ENCODE measurements around the gene INPP5K.

The INPP5K gene

GRCh38 chr17:1484676-1485422, 31.6 kb downstream of the INPP5K start:
- peak in 1 of 2 experiments; percentile 65 for DNase-seq

- no peak for DNase-seq
Measured at GRCh38 chr17:1484060-1484535, 32.3 kb downstream of the INPP5K start.

- DNase-seq: no peak
Measured at GRCh38 chr17:1482680-1483079, 33.7 kb downstream of the INPP5K start.

GRCh38 chr17:1481736-1482135, 34.7 kb downstream of the INPP5K start:
- no peak for DNase-seq

- DNase-seq: no peak
Measured at GRCh38 chr17:1480747-1481465, 35.5 kb downstream of the INPP5K start.

DNA sequence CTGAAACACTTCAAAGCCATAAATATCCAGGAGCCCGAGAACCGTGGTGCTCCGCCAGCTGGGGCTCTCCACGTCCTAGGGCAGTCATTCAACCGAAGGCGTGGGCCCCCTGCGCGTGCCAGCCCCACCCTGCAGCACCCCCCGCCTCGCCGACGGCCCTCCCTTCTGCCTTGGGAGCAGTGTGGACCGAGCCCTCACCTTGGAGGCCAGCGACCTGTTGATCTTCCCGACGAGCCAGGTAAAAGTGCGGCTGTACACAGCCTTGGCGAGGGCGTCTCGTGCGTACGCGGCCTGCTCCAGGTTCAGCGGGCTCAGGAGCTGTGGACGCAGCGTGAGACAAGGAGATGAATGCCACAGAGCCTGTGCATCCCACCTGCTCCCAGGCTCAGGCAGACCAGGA, 38.0 kb downstream of the INPP5K start:
- no peak for DNase-seq

DNA sequence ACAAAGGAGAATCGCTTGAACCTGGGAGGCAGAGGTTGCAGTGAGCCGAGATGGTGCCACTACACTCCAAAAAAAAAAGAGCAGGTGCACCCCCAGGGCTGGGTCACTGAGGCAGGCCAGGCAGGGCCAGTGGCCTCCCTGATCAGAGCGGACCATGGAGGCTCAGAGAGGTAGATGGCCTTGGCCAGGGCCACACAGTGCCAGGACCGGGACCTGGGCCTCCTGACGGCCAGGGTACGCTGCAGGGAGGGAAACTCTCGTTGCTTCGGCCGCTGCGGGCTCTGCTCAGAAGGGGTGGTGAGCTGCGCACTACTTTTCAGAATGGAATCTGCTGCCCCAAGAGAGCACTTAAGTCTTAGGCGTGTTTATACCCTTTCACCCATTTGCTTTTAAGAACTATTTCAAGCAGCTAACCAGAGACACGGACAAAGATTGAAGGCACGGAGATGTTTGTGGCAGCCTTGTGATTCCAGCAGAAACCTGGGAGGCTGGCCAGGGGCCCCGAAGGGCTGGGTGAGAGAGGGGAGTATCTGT, 41.0 kb downstream of the INPP5K start:
- no peak for DNase-seq

GRCh38 chr17:1474402-1475189, 41.8 kb downstream of the INPP5K start:
- no peak for DNase-seq

DNA sequence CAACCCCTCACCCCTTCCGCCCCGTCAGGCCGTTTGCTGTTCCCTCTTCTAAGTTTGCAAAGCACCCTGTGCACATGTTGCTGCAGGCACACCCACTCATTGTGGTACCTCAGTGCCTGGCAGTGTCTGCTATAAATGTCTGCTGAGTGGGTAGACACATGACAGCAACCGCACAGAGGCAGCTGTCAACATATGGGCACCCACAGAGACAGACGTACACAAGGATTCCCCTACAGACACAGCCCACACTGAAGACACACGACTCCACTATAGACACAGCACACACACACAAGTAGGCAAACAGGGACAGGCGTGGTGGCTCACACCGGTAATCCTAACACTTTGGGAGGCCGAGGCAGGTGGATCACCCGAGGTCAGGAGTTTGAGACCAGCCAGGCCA, 42.6 kb downstream of the INPP5K start:
- DNase-seq: no peak

- no peak for DNase-seq
Measured at GRCh38 chr17:1473170-1473569, 43.2 kb downstream of the INPP5K start.

DNA sequence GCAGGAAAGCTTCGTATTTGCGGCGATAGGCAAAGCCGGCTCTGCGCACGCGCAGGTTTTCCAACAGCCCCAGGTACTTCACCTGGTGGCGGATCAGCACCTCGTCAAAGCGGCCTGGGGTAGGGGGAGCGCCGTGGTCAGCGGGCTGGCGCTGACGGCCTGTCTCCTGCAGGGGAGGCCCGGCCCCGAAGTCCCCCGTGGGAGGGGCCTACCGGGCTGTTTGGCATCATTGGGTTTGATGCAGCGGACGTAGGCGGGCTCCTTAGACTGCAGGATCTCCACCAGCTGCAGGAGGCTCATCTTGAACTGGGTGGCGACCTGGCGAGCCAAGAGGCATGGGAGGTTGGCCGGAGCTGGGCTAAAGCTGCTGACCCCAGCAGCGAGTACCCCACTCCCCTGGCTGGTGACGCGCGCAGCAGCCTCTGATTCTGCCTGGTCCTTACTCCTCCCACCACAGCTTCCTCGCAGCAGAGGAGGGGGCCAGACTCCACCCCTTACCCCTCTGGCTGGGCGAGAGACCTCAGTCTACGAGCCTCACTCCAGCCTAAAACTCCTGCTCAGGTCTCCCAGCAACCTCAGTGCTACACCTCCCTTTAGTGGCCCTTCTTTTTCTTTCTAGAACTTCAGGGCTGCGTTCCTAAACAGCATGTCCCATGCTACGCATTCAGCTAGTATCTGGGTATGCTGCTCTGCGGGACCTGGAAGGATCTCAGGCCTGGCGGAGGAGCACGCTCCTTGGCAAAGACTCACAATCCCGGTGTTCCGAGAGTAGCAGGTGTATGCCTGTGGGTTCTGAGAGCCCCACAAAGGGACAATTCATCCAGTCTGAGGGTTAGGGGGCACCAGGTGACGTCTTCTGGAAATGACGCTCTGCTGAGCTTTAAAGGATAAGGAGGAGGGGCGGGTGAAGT, 44.2 kb downstream of the INPP5K start:
- DNase-seq: no peak

DNA sequence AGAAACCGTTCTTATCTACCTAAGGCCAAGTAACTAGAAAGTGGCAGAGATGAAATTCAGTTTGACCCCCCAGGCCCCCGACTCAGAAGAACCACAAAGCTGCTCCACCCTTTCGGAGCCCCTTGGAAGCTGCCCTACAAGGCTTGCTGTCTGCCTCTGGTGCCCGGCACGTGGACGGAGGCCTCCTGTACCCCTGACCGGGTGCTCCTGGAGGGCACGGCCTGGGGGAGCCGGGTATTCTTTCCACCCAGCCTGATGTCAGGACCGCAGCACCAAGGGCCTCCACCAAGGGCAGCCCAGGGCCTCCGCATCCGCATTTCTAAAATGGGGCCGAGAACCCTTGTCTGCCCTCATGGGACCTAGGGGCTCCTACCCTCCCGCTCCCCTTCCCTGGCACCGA, 44.9 kb downstream of the INPP5K start:
- DNase-seq: no peak

- no peak for DNase-seq
Measured at GRCh38 chr17:1470755-1471462, 45.5 kb downstream of the INPP5K start.

- no peak for DNase-seq
Measured at GRCh38 chr17:1470071-1470754, 46.2 kb downstream of the INPP5K start.

DNA sequence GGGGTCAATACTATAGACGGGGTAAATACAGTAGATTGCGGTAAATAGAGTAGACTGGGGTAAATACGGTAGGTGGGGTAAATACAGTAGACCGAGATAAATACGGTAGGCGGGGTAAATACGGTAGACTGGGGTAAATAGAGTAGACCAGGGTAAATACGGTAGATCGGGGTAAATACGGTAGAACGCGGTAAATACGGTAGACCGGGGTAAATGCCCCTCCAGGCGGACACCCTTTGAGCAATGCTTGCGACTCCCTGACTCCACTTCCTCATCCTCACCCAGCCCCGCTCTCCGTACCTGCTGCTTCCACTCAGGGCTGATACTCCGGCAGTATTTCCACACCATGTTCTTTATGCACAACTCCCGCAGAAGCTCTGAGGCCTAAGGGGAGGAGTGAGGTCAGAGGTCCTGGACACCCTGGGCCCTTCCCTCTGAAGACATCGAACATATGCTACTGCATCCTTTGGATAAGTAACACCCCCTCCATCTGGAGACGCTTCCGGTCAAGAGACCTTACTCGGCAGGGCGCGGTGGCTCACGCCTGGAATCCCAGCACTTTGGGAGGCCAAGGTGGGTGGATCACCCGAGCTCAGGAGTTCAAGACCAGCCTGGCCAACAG, 47.1 kb downstream of the INPP5K start:
- DNase-seq: no peak

DNA sequence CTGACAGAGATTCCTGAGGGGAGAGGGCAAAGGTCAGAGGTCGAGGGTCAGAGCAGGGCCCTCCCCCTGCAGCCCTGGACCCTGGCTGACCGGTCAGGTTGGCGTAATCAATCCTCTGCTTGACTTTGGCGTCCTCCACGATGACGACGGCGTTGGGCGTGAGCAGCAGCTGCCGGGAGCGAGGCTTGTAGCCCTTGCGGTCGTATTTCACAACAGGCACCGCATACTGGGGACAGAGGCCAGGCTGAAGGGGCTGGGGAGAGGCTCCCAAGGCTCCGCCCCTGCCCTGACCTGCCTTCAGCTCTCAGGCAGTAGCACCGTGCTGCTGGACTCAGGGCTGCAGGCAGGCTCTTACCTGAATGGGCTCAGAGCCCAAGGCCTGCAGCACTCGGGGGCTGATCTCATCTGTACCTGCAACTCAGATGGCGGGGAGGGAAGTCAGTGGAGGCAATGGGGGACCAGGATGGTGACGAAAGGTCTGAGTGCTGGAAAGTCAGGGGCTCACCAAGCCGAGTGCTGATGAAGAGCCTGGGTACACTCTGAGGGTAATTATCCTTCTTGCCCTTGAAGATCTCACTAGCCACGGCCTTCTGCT, 48.4 kb downstream of the INPP5K start:
- no peak for DNase-seq

DNA sequence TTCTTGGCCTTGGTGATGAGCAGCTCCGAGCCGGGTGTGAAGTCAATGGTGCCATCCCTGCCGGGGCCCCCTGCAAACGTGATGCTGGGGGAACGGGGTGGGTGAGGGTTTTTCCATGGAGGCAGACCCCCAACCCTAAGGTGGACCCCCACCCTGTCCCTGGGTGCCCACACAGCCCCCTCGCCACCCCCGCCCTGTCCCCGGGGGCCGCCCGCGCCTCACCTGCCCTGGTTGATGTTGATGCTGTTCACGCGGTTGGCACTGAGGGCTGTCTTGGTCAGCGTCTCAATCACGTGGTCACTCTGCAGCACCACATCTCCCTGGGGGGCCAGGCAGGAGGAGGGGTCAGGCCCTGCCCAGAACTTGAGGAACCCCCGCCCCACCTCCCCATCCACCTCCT, 49.2 kb downstream of the INPP5K start:
- no peak for DNase-seq

DNA sequence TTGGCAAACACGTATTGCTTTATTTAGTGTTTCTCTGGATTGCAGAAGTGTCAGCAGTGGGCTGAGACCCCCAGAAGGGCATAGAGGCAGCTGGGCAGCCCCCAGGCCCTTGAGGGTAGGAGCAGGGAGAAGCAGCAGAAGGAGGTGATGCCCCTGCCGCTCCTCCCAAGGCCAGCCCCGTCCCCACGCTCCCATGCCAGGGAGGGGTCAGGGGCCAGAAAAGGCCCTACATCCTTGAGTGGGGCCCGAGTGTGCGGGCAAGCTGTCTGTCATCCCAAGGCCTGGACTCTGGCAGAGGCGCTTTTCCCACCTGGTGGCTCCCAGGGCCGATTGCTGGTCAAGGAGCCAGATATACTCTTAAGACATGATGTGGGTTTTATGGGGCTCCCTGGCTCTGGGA, 52.2 kb downstream of the INPP5K start:
- DNase-seq: no peak

DNA sequence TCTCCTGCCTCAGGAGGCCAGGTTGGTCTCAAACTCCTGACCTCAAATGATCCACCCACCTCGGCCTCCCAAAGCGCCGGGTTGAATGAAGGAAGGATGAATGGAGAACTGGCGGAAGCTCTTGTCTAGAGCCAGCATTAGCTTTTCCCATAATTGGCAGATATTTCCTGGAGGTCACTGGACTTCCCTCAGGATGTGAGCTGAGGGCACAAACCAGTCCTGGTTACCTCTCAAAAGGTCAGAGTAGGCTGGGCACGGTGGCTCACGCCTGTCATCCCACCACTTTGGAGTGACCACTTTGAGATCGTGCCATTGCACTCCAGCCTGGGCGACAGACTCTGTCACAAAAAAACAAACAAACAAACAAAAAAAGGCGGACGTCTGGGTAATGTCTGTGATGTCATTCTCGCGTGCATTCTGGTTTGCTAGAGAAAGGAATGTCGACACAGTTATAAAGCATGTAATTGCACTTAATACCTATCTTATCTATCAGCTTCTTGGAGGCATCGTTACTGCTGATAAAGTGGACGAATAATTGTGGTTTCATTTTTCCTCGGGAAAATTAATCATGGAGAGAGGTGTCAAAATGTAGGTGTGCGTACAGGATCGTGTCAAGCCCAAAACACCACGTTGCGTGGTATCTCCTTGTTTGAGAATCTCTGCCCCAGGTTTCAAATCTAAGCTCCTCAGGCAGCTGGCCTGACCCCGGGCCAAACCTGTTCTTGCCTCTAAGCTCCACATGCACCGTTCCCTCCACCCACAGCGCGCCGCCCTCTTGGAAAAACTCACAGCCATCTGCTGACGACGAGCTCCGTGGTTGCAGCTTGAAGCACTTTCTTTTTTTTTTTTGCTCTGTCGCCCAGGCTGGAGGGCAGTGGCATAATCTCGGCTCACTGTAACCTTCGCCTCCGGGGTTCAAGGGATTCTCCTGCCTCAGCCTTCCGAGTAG, 54.0 kb downstream of the INPP5K start:
- DNase-seq: peak; percentile 56 to 83

Measured in NCI-H524 (cell line).